Measurements from ENCODE around the gene IRX1.

Gene IRX1

GRCh38 chr5:3600106-3601060 lies 4.8 kb downstream of the IRX1 start:
- no peak for DNase-seq (ENCODE audit: low spot score)

- no peak for DNase-seq (ENCODE audit: low spot score)
These were observed 5.6 kb downstream of the IRX1 start for GRCh38 chr5:3601061-3601710.

GRCh38 chr5:3601911-3602782 lies 6.5 kb downstream of the IRX1 start:
- DNase-seq (ENCODE audit: low spot score) = no peak

- no peak for DNase-seq (ENCODE audit: low spot score)
These were observed 7.3 kb downstream of the IRX1 start for GRCh38 chr5:3602785-3603502.

- no peak for DNase-seq (ENCODE audit: low spot score)
These were observed 8.9 kb downstream of the IRX1 start for GRCh38 chr5:3604501-3604900.

GRCh38 chr5:3605298-3606010 lies 9.8 kb downstream of the IRX1 start:
- DNase-seq (ENCODE audit: low spot score) = no peak

GRCh38 chr5:3606121-3606831 lies 10.6 kb downstream of the IRX1 start:
- no peak for DNase-seq (ENCODE audit: low spot score)

- no peak for DNase-seq (ENCODE audit: low spot score)
These were observed 12.0 kb downstream of the IRX1 start for GRCh38 chr5:3607541-3608181.

GRCh38 chr5:3609120-3609681 lies 13.6 kb downstream of the IRX1 start:
- no peak for DNase-seq (ENCODE audit: low spot score)

- no peak for DNase-seq (ENCODE audit: low spot score)
These were observed 17.0 kb downstream of the IRX1 start for GRCh38 chr5:3612591-3613042.

GRCh38 chr5:3613726-3614125 lies 18.1 kb downstream of the IRX1 start:
- DNase-seq (ENCODE audit: low spot score) = no peak

- no peak for DNase-seq (ENCODE audit: low spot score)
These were observed 19.6 kb downstream of the IRX1 start for GRCh38 chr5:3615217-3615616.

- no peak for DNase-seq (ENCODE audit: low spot score)
These were observed 20.2 kb downstream of the IRX1 start for GRCh38 chr5:3615829-3616228.

- DNase-seq (ENCODE audit: low spot score) = no peak
These were observed 23.9 kb downstream of the IRX1 start for GRCh38 chr5:3619579-3619978.

GRCh38 chr5:3622961-3623360 lies 27.3 kb downstream of the IRX1 start:
- DNase-seq (ENCODE audit: low spot score) = no peak

GRCh38 chr5:3625626-3626025 lies 30.0 kb downstream of the IRX1 start:
- no peak for DNase-seq (ENCODE audit: low spot score)

GRCh38 chr5:3634061-3634460 lies 38.4 kb downstream of the IRX1 start:
- DNase-seq (ENCODE audit: low spot score) = no peak

- no peak for DNase-seq (ENCODE audit: low spot score)
These were observed 43.5 kb downstream of the IRX1 start for GRCh38 chr5:3639175-3639574.

- DNase-seq (ENCODE audit: low spot score) = no peak
These were observed 46.6 kb downstream of the IRX1 start for GRCh38 chr5:3642231-3642630.

Data from HuH-7.5 (cell line).